GM12878 (cell line): ENCODE results near the gene HCN3.

Experiments
- POLR2A ChIP-seq: IDR thresholded peaks from 2 replicates; pipeline ENCODE4 v1.6.1; 2011; ENCODE audit warnings: low read depth, mild to moderate bottlenecking, low read length
- ZNF24 ChIP-seq: fragments of 450-650 bp; IDR thresholded peaks from 2 replicates; pipeline ENCODE4 v1.6.1; 2017; ENCODE audit warnings: antibody characterized with exemption, mild to moderate bottlenecking

GRCh38 chr1:155253797-155254196, 23.5 kb upstream of the HCN3 start:
- TF ChIP-seq ZNF24: no peak
- TF ChIP-seq POLR2A: no peak
